Stimulated activated naive B cell treated with anti-CD40 and anti-IgM and Interleukin-4, amounts not matched to agents 10 μg/mL and 1 μg/mL and 100 μg/mL, for 72 hours (primary cell): ENCODE measurements around the gene FBXL7.

Experiments
- ATAC-seq, 2 donors: fragments of 150-1000 bp; cut with Tn5 transposase; replicated peaks; 2 replicates each; pipeline ENCODE4 v1.10.0; 2021; ENCODE audit warnings: moderate library complexity in 1 of 2
- DNase-seq: peaks from one replicate; pipeline ENCODE4 v3.0.0; 2021
- H3K27ac Mint-ChIP-seq: one replicate; pipeline ENCODE4 v1.8.0; 2022; ENCODE audit warnings: mild to moderate bottlenecking, mixed read lengths
- H3K27me3 Mint-ChIP-seq, 2 donors: one replicate each; pipeline ENCODE4 v1.8.0; 2022; ENCODE audit warnings: mixed read lengths in 2 of 2
- H3K36me3 Mint-ChIP-seq, 2 donors: one replicate each; pipeline ENCODE4 v1.8.0; 2022; ENCODE audit warnings: mixed read lengths in 2 of 2, mild to moderate bottlenecking in 1 of 2
- H3K4me1 Mint-ChIP-seq, 2 donors: one replicate each; pipeline ENCODE4 v1.8.0; 2022; ENCODE audit warnings: mixed read lengths in 2 of 2, mild to moderate bottlenecking in 1 of 2
- H3K4me3 Mint-ChIP-seq, 2 donors: one replicate each; pipeline ENCODE4 v1.8.0; 2022; ENCODE audit warnings: mild to moderate bottlenecking in 2 of 2, mixed read lengths in 2 of 2, moderate library complexity in 1 of 2
- H3K9me3 Mint-ChIP-seq, 2 donors: one replicate each; pipeline ENCODE4 v1.8.0; 2022; ENCODE audit warnings: mixed read lengths in 2 of 2, mild to moderate bottlenecking in 1 of 2

Gene FBXL7

GRCh38 chr5:15783734-15784133, 283.8 kb downstream of the FBXL7 start:
- DNase-seq (no peak), ATAC-seq (no peak)
- Mint-ChIP-seq H3K27me3 (no peaks in the 10 kb centered on the region), H3K9me3 (peaks cover 6 to 10% of the 10 kb centered on the region in 2 donors), H3K4me3 (no peak overlapping the region), H3K27ac (no peak overlapping the region), H3K4me1 (no peaks in the 10 kb centered on the region), H3K36me3 (no peaks in the 10 kb centered on the region)

- no peak for ATAC-seq
- H3K36me3 Mint-ChIP-seq = no peaks in the 10 kb centered on the region
- H3K27ac Mint-ChIP-seq = no peak overlapping the region
- no peaks in the 10 kb centered on the region for H3K4me1 Mint-ChIP-seq
- peaks cover 5 to 6% of the 10 kb centered on the region in 2 donors for H3K9me3 Mint-ChIP-seq
- no peak overlapping the region for H3K4me3 Mint-ChIP-seq
- H3K27me3 Mint-ChIP-seq = no peaks in the 10 kb centered on the region
- DNase-seq = no peak
Observed at GRCh38 chr5:15785531-15785981, 285.6 kb downstream of the FBXL7 start.

- H3K4me3 Mint-ChIP-seq = no peak overlapping the region
- DNase-seq (no peak), ATAC-seq (no peak)
- no peaks in the 10 kb centered on the region for H3K27me3 Mint-ChIP-seq
- H3K27ac Mint-ChIP-seq = no peak overlapping the region
- peaks cover 1 to 2% of the 10 kb centered on the region in 2 donors for H3K9me3 Mint-ChIP-seq
- H3K36me3 Mint-ChIP-seq = no peaks in the 10 kb centered on the region
- no peaks in the 10 kb centered on the region for H3K4me1 Mint-ChIP-seq
Observed at GRCh38 chr5:15786326-15786725, 286.3 kb downstream of the FBXL7 start.

GRCh38 chr5:15786884-15787283, 286.9 kb downstream of the FBXL7 start:
- H3K4me3 Mint-ChIP-seq = no peak overlapping the region
- H3K4me1 Mint-ChIP-seq = no peaks in the 10 kb centered on the region
- H3K27me3 Mint-ChIP-seq = no peaks in the 10 kb centered on the region
- H3K9me3 Mint-ChIP-seq = peaks cover 0 to 1% of the 10 kb centered on the region in 2 donors
- ATAC-seq = no peak
- H3K27ac Mint-ChIP-seq = no peak overlapping the region
- no peak for DNase-seq
- H3K36me3 Mint-ChIP-seq = no peaks in the 10 kb centered on the region

GRCh38 chr5:15787681-15788080, 287.7 kb downstream of the FBXL7 start:
- H3K27me3 Mint-ChIP-seq = no peaks in the 10 kb centered on the region
- DNase-seq = no peak
- H3K9me3 Mint-ChIP-seq = peaks cover 0 to 1% of the 10 kb centered on the region in 2 donors
- no peak overlapping the region for H3K4me3 Mint-ChIP-seq
- H3K36me3 Mint-ChIP-seq = no peaks in the 10 kb centered on the region
- ATAC-seq = no peak
- H3K27ac Mint-ChIP-seq = no peak overlapping the region
- H3K4me1 Mint-ChIP-seq = no peaks in the 10 kb centered on the region

GRCh38 chr5:15789642-15790041, 289.7 kb downstream of the FBXL7 start:
- H3K4me3 Mint-ChIP-seq = no peak overlapping the region

GRCh38 chr5:15790446-15791018, 290.6 kb downstream of the FBXL7 start:
- H3K27me3 Mint-ChIP-seq = no peaks in the 10 kb centered on the region
- ATAC-seq (no peak), DNase-seq (no peak)
- no peak overlapping the region for H3K4me3 Mint-ChIP-seq
- no peak overlapping the region for H3K27ac Mint-ChIP-seq
- no peaks in the 10 kb centered on the region for H3K4me1 Mint-ChIP-seq
- H3K36me3 Mint-ChIP-seq = no peaks in the 10 kb centered on the region
- H3K9me3 Mint-ChIP-seq = peaks cover 0 to 3% of the 10 kb centered on the region in 2 donors

More at GRCh38 chr5:15789642-15790041, 289.7 kb downstream of the FBXL7 start:
- no peak overlapping the region for H3K27ac Mint-ChIP-seq
- H3K9me3 Mint-ChIP-seq = peaks cover 0 to 3% of the 10 kb centered on the region in 2 donors
- H3K27me3 Mint-ChIP-seq = no peaks in the 10 kb centered on the region
- no peaks in the 10 kb centered on the region for H3K36me3 Mint-ChIP-seq
- DNase-seq = no peak
- no peak for ATAC-seq
- H3K4me1 Mint-ChIP-seq = no peaks in the 10 kb centered on the region

- Mint-ChIP-seq H3K36me3 (no peaks in the 10 kb centered on the region), H3K4me3 (no peak overlapping the region), H3K4me1 (no peaks in the 10 kb centered on the region), H3K27ac (no peak overlapping the region), H3K9me3 (peaks cover 0 to 3% of the 10 kb centered on the region in 2 donors), H3K27me3 (no peaks in the 10 kb centered on the region)
- DNase-seq (no peak), ATAC-seq (no peak)
Observed at GRCh38 chr5:15791274-15791673, 291.3 kb downstream of the FBXL7 start.

- no peak overlapping the region for H3K27ac Mint-ChIP-seq
- H3K9me3 Mint-ChIP-seq = peaks cover 0 to 3% of the 10 kb centered on the region in 2 donors
- no peaks in the 10 kb centered on the region for H3K27me3 Mint-ChIP-seq
- no peaks in the 10 kb centered on the region for H3K36me3 Mint-ChIP-seq
- H3K4me3 Mint-ChIP-seq = no peak overlapping the region
- no peak for DNase-seq
- H3K4me1 Mint-ChIP-seq = no peaks in the 10 kb centered on the region
- no peak for ATAC-seq
Observed at GRCh38 chr5:15791859-15792258, 291.9 kb downstream of the FBXL7 start.

GRCh38 chr5:15794052-15794985, 294.3 kb downstream of the FBXL7 start:
- ATAC-seq (no peak), DNase-seq (no peak)
- H3K9me3 Mint-ChIP-seq = peaks cover 0 to 3% of the 10 kb centered on the region in 2 donors
- H3K4me3 Mint-ChIP-seq = no peak overlapping the region
- H3K27me3 Mint-ChIP-seq = no peaks in the 10 kb centered on the region
- H3K36me3 Mint-ChIP-seq = no peaks in the 10 kb centered on the region
- no peaks in the 10 kb centered on the region for H3K4me1 Mint-ChIP-seq
- no peak overlapping the region for H3K27ac Mint-ChIP-seq

GRCh38 chr5:15796096-15796495, 296.1 kb downstream of the FBXL7 start:
- no peak for ATAC-seq
- H3K4me1 Mint-ChIP-seq = no peaks in the 10 kb centered on the region
- no peak for DNase-seq
- no peak overlapping the region for H3K4me3 Mint-ChIP-seq
- peaks cover 0 to 2% of the 10 kb centered on the region in 2 donors for H3K9me3 Mint-ChIP-seq
- H3K27ac Mint-ChIP-seq = no peak overlapping the region
- no peaks in the 10 kb centered on the region for H3K27me3 Mint-ChIP-seq
- no peaks in the 10 kb centered on the region for H3K36me3 Mint-ChIP-seq

- H3K27ac Mint-ChIP-seq = no peak overlapping the region
- H3K4me3 Mint-ChIP-seq = no peak overlapping the region
- H3K36me3 Mint-ChIP-seq = no peaks in the 10 kb centered on the region
Observed at GRCh38 chr5:15796557-15796956, 296.6 kb downstream of the FBXL7 start.

GRCh38 chr5:15797116-15797515, 297.1 kb downstream of the FBXL7 start:
- no peak for ATAC-seq
- Mint-ChIP-seq H3K4me3 (no peak overlapping the region), H3K4me1 (no peaks in the 10 kb centered on the region), H3K9me3 (peaks cover 4% of the 10 kb centered on the region in 2 donors), H3K36me3 (no peaks in the 10 kb centered on the region), H3K27ac (no peak overlapping the region), H3K27me3 (no peaks in the 10 kb centered on the region)
- DNase-seq = no peak

More at GRCh38 chr5:15796557-15796956, 296.6 kb downstream of the FBXL7 start:
- no peak for ATAC-seq
- H3K9me3 Mint-ChIP-seq = peaks cover 0 to 2% of the 10 kb centered on the region in 2 donors
- H3K27me3 Mint-ChIP-seq = no peaks in the 10 kb centered on the region
- no peak for DNase-seq
- H3K4me1 Mint-ChIP-seq = no peaks in the 10 kb centered on the region

GRCh38 chr5:15798006-15798405, 298.0 kb downstream of the FBXL7 start:
- Mint-ChIP-seq H3K9me3 (peaks cover 6 to 11% of the 10 kb centered on the region in 2 donors), H3K36me3 (no peaks in the 10 kb centered on the region), H3K27ac (no peak overlapping the region), H3K4me1 (no peaks in the 10 kb centered on the region), H3K4me3 (no peak overlapping the region), H3K27me3 (no peaks in the 10 kb centered on the region)
- DNase-seq = no peak
- no peak for ATAC-seq

GRCh38 chr5:15799014-15799413, 299.0 kb downstream of the FBXL7 start:
- ATAC-seq (no peak), DNase-seq (no peak)
- peaks cover 4 to 19% of the 10 kb centered on the region in 2 donors for H3K9me3 Mint-ChIP-seq
- no peaks in the 10 kb centered on the region for H3K4me1 Mint-ChIP-seq
- no peaks in the 10 kb centered on the region for H3K27me3 Mint-ChIP-seq
- H3K4me3 Mint-ChIP-seq = no peak overlapping the region
- H3K27ac Mint-ChIP-seq = no peak overlapping the region
- H3K36me3 Mint-ChIP-seq = no peaks in the 10 kb centered on the region
